Tibial nerve (tissue), 4 donors: ENCODE data around the gene PRG2. TPM values are rescaled to one million over a fixed set of nuclear protein-coding genes. Genes with fewer than 3 reads are reported as not detected.
"Not testable (repeated sequence)": the region's sequence is repeated elsewhere in the genome, so short reads cannot be mapped to it uniquely, and the experiment has no call there.

Experiments used
- DNase-seq, 2 donors: peaks; one replicate each; pipeline ENCODE4 v3.0.0-alpha.2; 2019; ENCODE audit warnings: low spot score in 2 of 2
- H3K27ac ChIP-seq, 4 donors: fragments of 200-600 bp; sonication (generic) in 3 of 4; one replicate each; pipeline ENCODE4 v1.5.1; 2017 to 2019; ENCODE audit warnings: mild to moderate bottlenecking in 1 of 4
- H3K27me3 ChIP-seq, 2 donors: fragments of 200-600 bp; sonication (generic) in 1 of 2; one replicate each; pipeline versions ENCODE4 v1.5.1 to v1.6.0; 2017 to 2019
- H3K36me3 ChIP-seq, 3 donors: fragments of 200-600 bp; sonication (generic); one replicate each; pipeline ENCODE4 v1.5.1; 2018 to 2019
- H3K4me1 ChIP-seq, 4 donors: fragments of 200-600 bp; sonication (generic) in 3 of 4; one replicate each; pipeline ENCODE4 v1.5.1; 2017 to 2019
- H3K4me3 ChIP-seq, 4 donors: fragments of 200-600 bp; sonication (generic) in 3 of 4; one replicate each; pipeline ENCODE4 v1.5.1; 2017 to 2019; ENCODE audit warnings: mild to moderate bottlenecking in 1 of 4, moderate library complexity in 1 of 4
- H3K9me3 ChIP-seq, 4 donors: fragments of 200-600 bp; sonication (generic) in 3 of 4; one replicate each; pipeline ENCODE4 v1.5.1; 2017 to 2019
- CTCF ChIP-seq, 5 experiments: fragments of 200-600 bp in 3 of 5; fragments of 450-650 bp in 2 of 5; sonication (generic) in 3 of 5; IDR thresholded peaks; one replicate each; pipeline ENCODE4 v1.5.1; 2016 to 2019; ENCODE audit warnings: antibody characterized with exemption in 5 of 5, mild to moderate bottlenecking in 3 of 5, moderate library complexity in 2 of 5
- EP300 ChIP-seq, 2 donors: sonication (generic); formaldehyde crosslinking; IDR thresholded peaks; one replicate each; pipeline ENCODE4 v1.6.1; 2017; ENCODE audit warnings: antibody characterized with exemption in 2 of 2, mild to moderate bottlenecking in 1 of 2
- POLR2A ChIP-seq, 2 donors: fragments of 450-650 bp; IDR thresholded peaks; one replicate each; pipeline ENCODE4 v1.6.1; 2017; ENCODE audit warnings: antibody characterized with exemption in 2 of 2, mild to moderate bottlenecking in 2 of 2, moderate library complexity in 2 of 2
- WGBS, 2 donors: methylation state at CpG; one replicate each; pipeline ENCODE4 v1.1.5; 2018; 5-methylcytosine and 5-hydroxymethylcytosine counted together
- total RNA-seq, 4 donors: library from RNA; depleted of rRNA; stranded (reverse); fragments of >200 nt; gene quantifications; one replicate each; pipeline ENCODE4 v1.1.0, GENCODE V29; 2016

The PRG2 gene
- total RNA-seq, 4 donors from 2014 or later = 0.39 TPM; not detected in 3

DNA sequence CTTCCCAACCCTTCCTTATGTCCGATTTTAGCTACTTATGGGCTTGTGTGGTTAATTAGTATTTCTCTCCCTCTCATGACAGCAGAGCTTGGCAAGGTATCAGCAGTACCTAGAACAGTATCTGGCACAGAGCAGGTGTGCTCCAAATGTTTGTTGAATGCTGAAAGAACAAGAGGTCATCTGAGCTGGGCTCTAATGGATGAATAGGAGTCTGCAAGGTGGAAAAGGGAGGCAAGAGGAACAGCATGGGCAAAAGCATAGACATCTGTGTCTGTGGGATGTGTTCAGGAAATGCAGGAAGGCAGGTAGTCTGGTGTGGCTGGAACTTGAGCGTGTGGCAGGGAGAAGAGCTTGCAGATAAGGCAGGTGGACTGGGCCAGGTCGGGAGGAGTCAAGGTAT, 28.5 kb downstream of the PRG2 start:
- Histone ChIP-seq H3K4me3 (no peak overlapping the region), H3K9me3 (no peaks in the 10 kb centered on the region), H3K27ac (no peak overlapping the region), H3K4me1 (peaks cover 0 to 12% (median 0%) of the 10 kb centered on the region in 4 donors), H3K27me3 (no peaks in the 10 kb centered on the region), H3K36me3 (no peaks in the 10 kb centered on the region)
- TF ChIP-seq POLR2A (IDR thresholded peaks at IDR 0.05) (no peak), EP300 (IDR thresholded peaks at IDR 0.05) (no peak), CTCF (IDR thresholded peaks at IDR 0.05) (no peak)
- WGBS, 2 donors = 87 to 89% methylated on average over 3 of the region's 3 CpGs
- no peak for DNase-seq

DNA sequence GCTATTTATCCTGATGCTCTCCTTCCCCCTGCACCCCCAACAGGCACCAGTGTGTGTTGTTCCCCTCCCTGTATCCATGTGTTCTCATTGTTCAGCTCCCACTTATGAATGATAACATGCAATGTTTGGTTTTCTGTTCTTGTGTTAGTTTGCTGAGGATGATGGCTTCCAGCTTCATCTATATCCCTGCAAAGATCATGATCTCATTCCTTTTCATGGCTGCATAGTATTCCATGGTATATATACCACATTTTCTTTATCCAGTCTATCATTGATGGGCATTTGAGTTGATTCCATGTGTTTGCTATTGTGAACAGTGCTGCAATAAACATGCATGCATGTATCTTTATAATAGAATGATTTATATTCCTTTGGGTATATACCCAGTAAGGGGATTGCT, 29.0 kb downstream of the PRG2 start:
- not testable (repeated sequence) for H3K36me3 ChIP-seq, H3K27me3 ChIP-seq, H3K4me3 ChIP-seq, DNase-seq, H3K9me3 ChIP-seq, H3K27ac ChIP-seq
- peaks cover 0 to 12% (median 0%) of the 10 kb centered on the region in 4 donors for H3K4me1 ChIP-seq

GRCh38 chr11:57360991-57361390, 29.5 kb downstream of the PRG2 start:
- WGBS, 2 donors = 87 to 89% methylated on average over 8 of the region's 8 CpGs
- DNase-seq = no peak
- H3K27ac ChIP-seq = no peak overlapping the region

DNA sequence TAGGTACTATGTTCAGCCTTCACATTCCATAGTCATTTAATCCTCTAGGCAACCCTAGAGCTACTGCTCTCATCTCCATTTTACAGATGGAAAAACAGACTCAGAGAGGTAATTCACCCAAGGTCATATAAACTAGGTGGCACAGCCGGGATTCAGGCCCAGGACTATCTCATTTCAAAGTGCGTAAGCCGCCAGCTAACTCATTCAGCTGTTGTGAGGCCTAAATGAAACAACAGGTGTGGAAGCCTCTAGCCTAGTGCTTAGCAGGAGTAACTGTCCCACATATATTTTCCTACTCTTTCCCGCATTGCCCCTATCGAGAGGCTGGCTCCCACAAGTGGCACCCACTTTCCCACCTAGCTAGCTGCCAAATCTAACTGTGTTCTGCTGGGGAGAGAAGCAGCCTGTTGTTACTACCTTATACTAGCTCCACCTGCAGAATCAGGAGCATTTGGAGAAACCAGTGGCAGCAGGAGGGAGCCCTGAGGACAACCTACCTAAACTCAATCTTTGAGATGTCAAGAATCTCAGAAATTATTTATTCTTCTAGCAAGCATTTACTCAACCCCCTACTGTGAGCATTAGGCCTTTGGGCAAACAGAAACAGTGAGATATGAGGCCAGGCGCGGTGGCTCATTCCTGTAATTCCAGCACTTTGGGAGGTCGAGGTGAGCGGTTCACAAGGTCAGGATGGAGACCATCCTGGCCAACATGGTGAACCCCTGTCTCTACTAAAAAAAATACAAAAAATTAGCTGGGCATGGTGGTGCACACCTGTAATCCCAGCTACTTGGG, 30.4 kb downstream of the PRG2 start:
- H3K4me3 ChIP-seq = no peak overlapping the region
- no peak for DNase-seq
- H3K27me3 ChIP-seq = no peaks in the 10 kb centered on the region
- H3K9me3 ChIP-seq = no peaks in the 10 kb centered on the region
- TF ChIP-seq POLR2A (IDR thresholded peaks at IDR 0.05) = no peak
- peaks cover 0 to 12% (median 0%) of the 10 kb centered on the region in 4 donors for H3K4me1 ChIP-seq
- no peak overlapping the region for H3K27ac ChIP-seq
- WGBS, 2 donors = 82 to 86% methylated on average over 9 of the region's 9 CpGs
- H3K36me3 ChIP-seq = no peaks in the 10 kb centered on the region

More at GRCh38 chr11:57360991-57361390, 29.5 kb downstream of the PRG2 start:
- Histone ChIP-seq H3K27me3 (no peaks in the 10 kb centered on the region), H3K36me3 (no peaks in the 10 kb centered on the region), H3K4me3 (no peak overlapping the region), H3K9me3 (no peaks in the 10 kb centered on the region), H3K4me1 (peaks cover 0 to 12% (median 0%) of the 10 kb centered on the region in 4 donors)
- no peak for TF ChIP-seq POLR2A (IDR thresholded peaks at IDR 0.05)
- no peak for TF ChIP-seq EP300 (IDR thresholded peaks at IDR 0.05)
- no peak for TF ChIP-seq CTCF (IDR thresholded peaks at IDR 0.05)

DNA sequence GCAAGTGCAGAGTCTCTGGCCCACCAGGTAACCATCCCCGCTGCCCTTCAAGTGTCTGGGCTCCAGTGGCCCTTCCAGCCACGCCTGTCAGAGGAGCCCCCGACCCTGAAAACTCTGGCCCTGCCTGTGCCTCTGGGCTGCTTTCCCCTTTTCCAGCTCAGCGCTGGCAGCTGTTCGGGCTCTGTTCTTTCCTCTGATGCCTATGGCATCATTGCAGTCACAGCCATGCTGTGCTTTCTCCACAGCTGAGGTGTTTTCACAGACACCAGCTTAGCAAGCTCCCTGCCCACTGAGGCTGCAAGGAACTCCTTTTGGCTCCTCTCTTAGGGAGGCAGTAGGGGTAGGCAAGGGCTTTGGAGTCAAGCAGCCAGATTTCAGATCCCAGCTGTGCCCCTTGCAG, 31.1 kb downstream of the PRG2 start:
- H3K27ac ChIP-seq = no peak overlapping the region
- 86 to 97% methylated on average over 5 of the region's 5 CpGs for WGBS, 2 donors
- TF ChIP-seq CTCF (IDR thresholded peaks at IDR 0.05) (no peak), EP300 (IDR thresholded peaks at IDR 0.05) (no peak), POLR2A (IDR thresholded peaks at IDR 0.05) (no peak)
- no peak for DNase-seq
- H3K4me1 ChIP-seq = peaks cover 0 to 12% (median 0%) of the 10 kb centered on the region in 4 donors
- H3K36me3 ChIP-seq = no peaks in the 10 kb centered on the region
- H3K9me3 ChIP-seq = no peaks in the 10 kb centered on the region
- no peaks in the 10 kb centered on the region for H3K27me3 ChIP-seq
- no peak overlapping the region for H3K4me3 ChIP-seq

DNA sequence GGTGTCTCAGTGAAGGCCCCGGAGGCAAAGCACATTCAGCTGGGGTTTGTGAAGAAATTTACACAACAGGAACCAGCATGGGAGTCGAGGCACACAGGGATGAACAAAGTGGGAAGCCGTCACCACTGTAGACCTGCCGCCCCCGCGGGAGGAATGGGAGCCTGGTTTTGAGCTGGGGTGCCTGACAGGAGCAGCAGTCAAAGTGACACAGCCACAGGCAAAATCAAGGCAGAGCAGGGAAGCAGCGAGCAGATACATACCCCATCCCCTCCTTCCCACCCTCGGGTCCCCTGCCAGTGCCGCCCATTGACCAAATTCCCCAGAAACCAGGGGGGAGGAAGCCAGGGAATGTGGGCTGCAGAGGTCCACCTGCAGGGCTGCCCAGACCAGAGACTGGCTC, 31.5 kb downstream of the PRG2 start:
- Histone ChIP-seq H3K9me3 (no peaks in the 10 kb centered on the region), H3K4me3 (no peak overlapping the region), H3K36me3 (no peaks in the 10 kb centered on the region), H3K4me1 (peaks cover 0 to 12% (median 0%) of the 10 kb centered on the region in 4 donors), H3K27ac (no peak overlapping the region), H3K27me3 (no peaks in the 10 kb centered on the region)
- DNase-seq = no peak
- 61 to 78% methylated on average over 2 to 9 of the region's 9 CpGs for WGBS, 2 donors
- no peak for TF ChIP-seq CTCF (IDR thresholded peaks at IDR 0.05)
- no peak for TF ChIP-seq EP300 (IDR thresholded peaks at IDR 0.05)
- TF ChIP-seq POLR2A (IDR thresholded peaks at IDR 0.05) = no peak
